A673 (cell line): Measurements from ENCODE around the gene CREB3L4. TPM values are rescaled to one million over a fixed set of nuclear protein-coding genes. Genes with fewer than 3 reads are reported as not detected.
A peak's percentile ranks its signal among the peaks of the same experiment; 100 is the strongest.
"Not testable (repeated sequence)": the region's sequence is repeated elsewhere in the genome, so short reads cannot be mapped to it uniquely, and the experiment has no call there.

Source experiments
- BruUV-seq: library from RNA; stranded (reverse); fragments of 400-500 nt; replicated peaks from 2 replicates; lab custom pipeline; 2021; lab: Mats Ljungman, UMichigan
- CTCF ChIA-PET: fragments of 300-600 bp; sonication (Branson Sonifier 250); formaldehyde crosslinking; loops from one replicate; lab custom pipeline; 2022; ENCODE audit warnings: antibody characterized with exemption; lab: Charles Lee
- POLR2A ChIA-PET: fragments of 300-600 bp; sonication (Branson Sonifier 250); formaldehyde crosslinking; loops from one replicate; lab custom pipeline; 2022; ENCODE audit warnings: antibody characterized with exemption; ENCODE audit not compliant: low non-redundant PET; lab: Charles Lee
- DNase-seq: peaks from one replicate; pipeline ENCODE4 v3.0.0-alpha.2; 2015; ENCODE audit warnings: low spot score
- H3K27ac ChIP-seq: fragments of 200-600 bp; sonication (generic); 2 replicates; pipeline ENCODE4 v1.5.1; 2016; ENCODE audit warnings: mixed run types, low read depth, mild to moderate bottlenecking, mixed read lengths, antibody characterized with exemption, low read length; ENCODE audit not compliant: poor library complexity, severe bottlenecking
- H3K27me3 ChIP-seq: fragments of 200-600 bp; sonication (generic); replicated peaks from 2 replicates; pipeline ENCODE4 v1.6.1; 2017; ENCODE audit warnings: mixed run types, low read depth, mild to moderate bottlenecking, mixed read lengths, antibody characterized with exemption, low read length; ENCODE audit not compliant: insufficient read depth, poor library complexity
- H3K36me3 ChIP-seq: fragments of 200-600 bp; sonication (generic); 2 replicates; pipeline ENCODE4 v1.6.1; 2016; ENCODE audit warnings: mixed run types, mild to moderate bottlenecking, mixed read lengths, antibody characterized with exemption, low read length; ENCODE audit not compliant: insufficient read depth, poor library complexity, severe bottlenecking
- H3K4me1 ChIP-seq: fragments of 200-600 bp; sonication (generic); 2 replicates; pipeline ENCODE4 v1.6.1; 2017; ENCODE audit warnings: mixed run types, mild to moderate bottlenecking, mixed read lengths, antibody characterized with exemption, low read length; ENCODE audit not compliant: insufficient read depth, poor library complexity, severe bottlenecking
- H3K4me3 ChIP-seq: fragments of 200-600 bp; sonication (generic); 2 replicates; pipeline ENCODE4 v1.5.1; 2016; ENCODE audit warnings: low read depth, mixed run types, mild to moderate bottlenecking, mixed read lengths, low read length; ENCODE audit not compliant: poor library complexity, severe bottlenecking
- H3K9me3 ChIP-seq: fragments of 200-600 bp; sonication (generic); 2 replicates; pipeline ENCODE4 v1.6.1; 2016; ENCODE audit warnings: mixed run types, low read depth, mild to moderate bottlenecking, mixed read lengths, antibody characterized with exemption, low read length; ENCODE audit not compliant: poor library complexity, severe bottlenecking
- EZH2 ChIP-seq: fragments of 200-600 bp; sonication (generic); IDR thresholded peaks from 2 replicates; pipeline ENCODE4 v1.6.1; 2017; ENCODE audit warnings: borderline replicate concordance, low read depth, mild to moderate bottlenecking, mixed read lengths, antibody characterized with exemption, low read length; ENCODE audit not compliant: poor library complexity, severe bottlenecking
- intact Hi-C: fragments of 100-400 bp; cut with micrococcal nuclease; formaldehyde crosslinking; loops from one replicate; pipeline ENCODE4 v1.10.0; 2022; ENCODE audit not compliant: unreplicated experiment
- total RNA-seq: library from RNA; stranded (reverse); gene quantifications from 2 replicates; pipeline ENCODE4 v1.2.3, GENCODE V29; 2021
- TF ChIP-seq, protein P1 (sequence below): fragments of 300-800, 200-600 bp; sonication (generic); conservative IDR thresholded peaks from 2 replicates; pipeline ENCODE4 v1.5.1; 2017; ENCODE audit warnings: low read depth, mild to moderate bottlenecking, antibody characterized with exemption, low read length, moderate library complexity, mixed read lengths

CREB3L4 gene
- total RNA-seq, 1 experiment from 2014 or later, result 8.7 TPM

DNA sequence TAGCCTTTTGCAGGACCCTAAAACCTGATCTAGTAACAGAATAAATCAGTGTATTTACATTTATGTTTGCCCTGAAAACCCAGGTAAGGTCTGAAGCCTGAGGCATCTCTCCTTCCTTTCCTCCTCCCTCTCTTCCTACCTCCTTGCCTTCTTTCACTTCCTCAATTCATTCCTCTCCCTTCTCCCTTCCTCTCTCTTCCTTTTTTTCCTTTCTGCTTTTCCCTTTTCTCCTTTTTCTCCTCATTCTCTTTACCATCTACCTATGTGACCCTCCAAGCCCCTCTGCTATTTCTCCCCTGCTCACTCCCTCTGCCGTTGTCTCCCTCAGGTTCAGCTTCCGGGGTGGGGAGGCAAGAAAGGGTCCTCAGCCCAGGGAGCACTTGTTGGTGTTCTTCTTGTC, 14.0 kb downstream of the CREB3L4 start:
- POLR2A ChIA-PET, CTCF ChIA-PET: not testable (repeated sequence)

DNA sequence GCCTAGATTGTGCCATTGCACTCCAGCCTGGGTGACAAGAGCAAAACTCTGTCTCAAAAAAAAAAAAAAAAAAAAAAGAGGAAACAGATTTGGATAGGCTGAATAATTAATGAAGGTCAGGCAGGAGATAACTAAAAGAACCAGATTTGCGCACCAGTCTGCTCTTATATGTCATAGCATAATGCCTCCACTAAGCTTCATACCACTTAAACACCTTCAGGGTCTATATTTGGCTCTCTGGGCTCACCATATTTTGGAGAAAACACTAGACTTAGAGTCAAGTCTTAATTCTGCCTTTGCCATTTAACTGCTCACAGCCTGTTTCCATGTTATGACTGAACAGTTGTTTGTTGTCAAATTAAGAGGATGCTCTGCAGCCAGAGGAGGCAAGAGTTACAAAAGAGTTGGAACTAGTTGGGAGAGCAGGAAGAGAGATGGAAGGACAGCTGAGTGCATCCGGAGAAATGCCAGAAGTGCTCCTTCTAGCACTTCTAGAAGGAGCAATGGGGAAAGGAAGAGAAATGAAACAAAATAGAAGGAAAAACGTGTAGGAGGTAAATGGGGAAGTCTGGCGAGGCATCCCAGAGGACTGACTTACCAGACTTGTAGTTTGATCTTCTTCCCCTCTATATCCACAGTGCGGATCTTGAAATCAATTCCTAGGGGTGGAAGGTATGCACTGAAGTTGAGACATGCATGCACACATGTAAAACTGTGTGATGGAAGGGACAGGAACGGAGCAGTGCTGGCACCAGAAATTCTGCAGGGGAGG, 16.6 kb downstream of the CREB3L4 start:
- no peak for DNase-seq
- no peaks in the 10 kb centered on the region for H3K9me3 ChIP-seq
- no TSS peak for BruUV-seq
- ChIA-PET CTCF (interaction anchor here (0.7 kb wide), 1 partner anchor 465 kb away, joined by 6 read pairs; no protein-coding TSS in a partner anchor), POLR2A (interaction anchor here (0.5 to 0.6 kb wide), 2 partner anchors 8 to 17 kb away, joined by 3 to 4 read pairs; partner anchors contain the start of gene CREB3L4)
- peaks cover 26% of the 10 kb centered on the region for H3K36me3 ChIP-seq
- intact Hi-C loops, result loop anchor here (10.0 kb wide), 1 partner anchor 470 kb away; no protein-coding TSS in a partner anchor
- no peaks in the 10 kb centered on the region for H3K27me3 ChIP-seq
- peaks cover 14% of the 10 kb centered on the region for H3K4me1 ChIP-seq
- peak overlapping the region; percentile 83 for H3K4me3 ChIP-seq
- TF ChIP-seq, protein P1, sequence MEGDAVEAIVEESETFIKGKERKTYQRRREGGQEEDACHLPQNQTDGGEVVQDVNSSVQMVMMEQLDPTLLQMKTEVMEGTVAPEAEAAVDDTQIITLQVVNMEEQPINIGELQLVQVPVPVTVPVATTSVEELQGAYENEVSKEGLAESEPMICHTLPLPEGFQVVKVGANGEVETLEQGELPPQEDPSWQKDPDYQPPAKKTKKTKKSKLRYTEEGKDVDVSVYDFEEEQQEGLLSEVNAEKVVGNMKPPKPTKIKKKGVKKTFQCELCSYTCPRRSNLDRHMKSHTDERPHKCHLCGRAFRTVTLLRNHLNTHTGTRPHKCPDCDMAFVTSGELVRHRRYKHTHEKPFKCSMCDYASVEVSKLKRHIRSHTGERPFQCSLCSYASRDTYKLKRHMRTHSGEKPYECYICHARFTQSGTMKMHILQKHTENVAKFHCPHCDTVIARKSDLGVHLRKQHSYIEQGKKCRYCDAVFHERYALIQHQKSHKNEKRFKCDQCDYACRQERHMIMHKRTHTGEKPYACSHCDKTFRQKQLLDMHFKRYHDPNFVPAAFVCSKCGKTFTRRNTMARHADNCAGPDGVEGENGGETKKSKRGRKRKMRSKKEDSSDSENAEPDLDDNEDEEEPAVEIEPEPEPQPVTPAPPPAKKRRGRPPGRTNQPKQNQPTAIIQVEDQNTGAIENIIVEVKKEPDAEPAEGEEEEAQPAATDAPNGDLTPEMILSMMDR, result no peak
- TF ChIP-seq EZH2, result no peak
- H3K27ac ChIP-seq, result peak overlapping the region; percentile 80

More for the DNA sequence above, 14.0 kb downstream of the CREB3L4 start:
- intact Hi-C loops, result loop anchor here (10.0 kb wide), 1 partner anchor 467 kb away; no protein-coding TSS in a partner anchor
- H3K9me3 ChIP-seq, H3K27me3 ChIP-seq, H3K4me3 ChIP-seq, H3K27ac ChIP-seq, DNase-seq: not testable (repeated sequence)
- Histone ChIP-seq H3K4me1 (peaks cover 14% of the 10 kb centered on the region), H3K36me3 (peaks cover 26% of the 10 kb centered on the region)
- BruUV-seq, result TSS peak; percentile 84

DNA sequence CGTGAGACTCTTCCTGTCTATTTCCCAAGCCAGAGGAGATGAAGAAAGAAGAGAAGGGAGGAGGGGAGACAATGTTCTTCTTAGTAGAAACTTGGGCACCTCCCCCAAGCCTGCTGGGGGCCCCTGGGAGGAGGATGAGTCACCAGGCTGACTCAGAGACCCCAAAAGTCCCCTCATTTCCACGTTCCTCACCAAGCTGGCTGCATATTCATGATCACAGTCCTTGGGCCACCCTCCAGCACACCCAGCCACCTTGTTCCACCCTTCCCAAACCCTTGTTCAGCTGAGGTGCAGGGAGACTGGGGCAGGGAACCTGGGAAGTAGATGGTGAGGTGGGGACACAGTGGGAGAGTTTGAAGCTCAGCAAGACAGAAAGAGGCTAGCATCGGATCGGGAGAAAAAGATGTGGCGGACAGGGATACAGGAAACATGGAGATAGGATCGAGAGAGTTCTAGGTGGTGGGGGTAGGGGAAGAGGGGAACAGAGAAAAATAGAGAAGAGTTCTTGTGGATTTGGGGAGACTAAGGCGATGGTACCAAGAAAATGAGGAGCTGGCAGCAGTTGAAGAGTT, 17.7 kb downstream of the CREB3L4 start:
- DNase-seq, result peak; percentile 86
- Histone ChIP-seq H3K9me3 (no peaks in the 10 kb centered on the region), H3K4me1 (peaks cover 14% of the 10 kb centered on the region), H3K27ac (peak overlapping the region; percentile 80), H3K4me3 (peak overlapping the region; percentile 83), H3K36me3 (peaks cover 23% of the 10 kb centered on the region), H3K27me3 (no peaks in the 10 kb centered on the region)
- TSS peak; percentile 2 for BruUV-seq
- intact Hi-C loops, result loop anchor here (5.0 to 10.0 kb wide), 3 partner anchors 163 to 471 kb away; no protein-coding TSS in a partner anchor
- ChIA-PET CTCF (interaction anchor here (1.1 kb wide), 1 partner anchor 308 kb away, joined by 5 read pairs; no protein-coding TSS in a partner anchor), POLR2A (interaction anchor here (1.1 kb wide), 1 partner anchor 22 kb away, joined by 6 read pairs; the partner anchor contains the start of gene SLC39A1)
- no peak for TF ChIP-seq EZH2
- TF ChIP-seq, protein P1, result no peak
